Colonic mucosa (tissue), 4 donors: Measurements from ENCODE around the gene FERMT3. TPM values are rescaled to one million over a fixed set of nuclear protein-coding genes. Genes with fewer than 3 reads are reported as not detected.

Source experiments
- DNase-seq: peaks from one replicate; pipeline ENCODE4 v3.0.0-alpha.2; 2020
- H3K27ac ChIP-seq: fragments of 200-600 bp; one replicate; pipeline ENCODE4 v1.8.0; 2021
- H3K27me3 ChIP-seq: fragments of 200-600 bp; one replicate; pipeline ENCODE4 v1.8.0; 2021
- H3K36me3 ChIP-seq: fragments of 200-600 bp; one replicate; pipeline ENCODE4 v1.8.0; 2021
- H3K4me1 ChIP-seq: fragments of 200-600 bp; one replicate; pipeline ENCODE4 v1.8.0; 2021; ENCODE audit warnings: mild to moderate bottlenecking
- H3K4me3 ChIP-seq: fragments of 200-600 bp; one replicate; pipeline ENCODE4 v1.8.0; 2021
- H3K9ac ChIP-seq, 2 donors: one replicate each; pipeline ENCODE4 v1.7.0; 2013; ENCODE audit warnings: control low read depth in 2 of 2, low read depth in 2 of 2, low read length in 2 of 2
- H3K9me3 ChIP-seq: fragments of 200-600 bp; one replicate; pipeline ENCODE4 v1.8.0; 2021
- CTCF ChIP-seq: fragments of 200-600 bp; IDR thresholded peaks from one replicate; pipeline ENCODE4 v1.8.0; 2022; ENCODE audit warnings: antibody characterized with exemption, mild to moderate bottlenecking
- intact Hi-C: fragments of 100-400 bp; cut with DNase I; formaldehyde crosslinking; loops from one replicate; pipeline ENCODE4 v1.14.1; 2022
- total RNA-seq, 2 donors: library from RNA; stranded (reverse); fragmentation: NEBNext Ultra II Directional in 1 of 2; extraction: Animal tissue kit (Norgen Biotek cat#: 25700) in 1 of 2; gene quantifications; one replicate each; pipeline ENCODE4 v1.2.1, GENCODE V29; 2021
- donor health status: healthy.
- donor health status: DM: no; HTN: no; CAD: no.
- donor health status: DM: no; HTN: no; CAD: no.

The FERMT3 gene
- total RNA-seq, 2 donors from 2014 or later: 10.9 to 16.6 TPM

- Histone ChIP-seq H3K4me1 (peaks cover 9% of the 10 kb centered on the region), H3K36me3 (peaks cover 5% of the 10 kb centered on the region), H3K27ac (no peak overlapping the region), H3K9ac (peak overlapping the region in 1 of 2 donors; percentile 14), H3K27me3 (no peaks in the 10 kb centered on the region), H3K9me3 (no peaks in the 10 kb centered on the region), H3K4me3 (no peak overlapping the region)
- DNase-seq: no peak
- no peak for TF ChIP-seq CTCF
- intact Hi-C loops: no loop called here
These were observed 47.0 kb downstream of the FERMT3 start for GRCh38 chr11:64253481-64253880.

GRCh38 chr11:64254326-64254725, 47.8 kb downstream of the FERMT3 start:
- Histone ChIP-seq H3K9ac (no peak overlapping the region), H3K4me3 (no peak overlapping the region), H3K27ac (no peak overlapping the region), H3K36me3 (peaks cover 12% of the 10 kb centered on the region), H3K4me1 (peaks cover 9% of the 10 kb centered on the region), H3K9me3 (no peaks in the 10 kb centered on the region), H3K27me3 (no peaks in the 10 kb centered on the region)
- intact Hi-C loops: no loop called here
- no peak for DNase-seq
- no peak for TF ChIP-seq CTCF

- H3K27me3 ChIP-seq: no peaks in the 10 kb centered on the region
- intact Hi-C loops: no loop called here
- peaks cover 14% of the 10 kb centered on the region for H3K36me3 ChIP-seq
- DNase-seq: no peak
- no peak overlapping the region for H3K4me3 ChIP-seq
- H3K9me3 ChIP-seq: no peaks in the 10 kb centered on the region
- no peak for TF ChIP-seq CTCF
- no peak overlapping the region for H3K27ac ChIP-seq
- peaks cover 9% of the 10 kb centered on the region for H3K4me1 ChIP-seq
- H3K9ac ChIP-seq: no peak overlapping the region
These were observed 48.9 kb downstream of the FERMT3 start for GRCh38 chr11:64255135-64256128.

GRCh38 chr11:64256300-64256699, 49.8 kb downstream of the FERMT3 start:
- TF ChIP-seq CTCF: no peak
- H3K36me3 ChIP-seq: peaks cover 14% of the 10 kb centered on the region
- H3K27ac ChIP-seq: no peak overlapping the region
- no peak overlapping the region for H3K9ac ChIP-seq
- no peaks in the 10 kb centered on the region for H3K27me3 ChIP-seq
- peaks cover 9% of the 10 kb centered on the region for H3K4me1 ChIP-seq
- no peak for DNase-seq
- H3K4me3 ChIP-seq: no peak overlapping the region
- intact Hi-C loops: no loop called here
- H3K9me3 ChIP-seq: no peaks in the 10 kb centered on the region

- Histone ChIP-seq H3K27me3 (no peaks in the 10 kb centered on the region), H3K36me3 (peaks cover 14% of the 10 kb centered on the region), H3K9me3 (no peaks in the 10 kb centered on the region), H3K9ac (no peak overlapping the region), H3K4me1 (peaks cover 1% of the 10 kb centered on the region), H3K4me3 (no peak overlapping the region), H3K27ac (no peak overlapping the region)
- no peak for TF ChIP-seq CTCF
- no peak for DNase-seq
- intact Hi-C loops: no loop called here
These were observed 51.8 kb downstream of the FERMT3 start for GRCh38 chr11:64258356-64258755.
